IMR-90 (cell line): ENCODE results near the gene BCDIN3D. TPM values are rescaled to one million over a fixed set of nuclear protein-coding genes. Genes with fewer than 3 reads are reported as not detected.

Experiments used
- ATAC-seq: fragments of 200-7000 bp; cut with Tn5 transposase; 2 replicates; pipeline ENCODE4 v1.9.1; 2020; ENCODE audit warnings: low read depth, mild to moderate bottlenecking, moderate library complexity
- BruUV-seq: library from RNA; stranded (reverse); fragments of 400-500 nt; replicated peaks from 2 replicates; lab custom pipeline; 2021; lab: Mats Ljungman, UMichigan
- CTCF ChIA-PET: fragments of 300-600 bp; formaldehyde crosslinking; extraction: SDS; loops from one replicate; lab custom pipeline; 2021; ENCODE audit warnings: antibody characterized with exemption; lab: Yijun Ruan, JAX
- POLR2A ChIA-PET: fragments of 300-600 bp; sonication (Branson Sonifier 250); formaldehyde crosslinking; loops from one replicate; lab custom pipeline; 2022; ENCODE audit warnings: antibody characterized with exemption; ENCODE audit not compliant: unreplicated experiment; lab: Charles Lee
- DNase-seq: peaks from one replicate; pipeline ENCODE4 v3.0.0; 2013
- H2AFZ ChIP-seq: replicated peaks from 2 replicates; pipeline ENCODE3; 2013; ENCODE audit warnings: low read length, mild to moderate bottlenecking; ENCODE audit not compliant: poor library complexity
- H2AK5ac ChIP-seq: 2 replicates; pipeline ENCODE4 v1.6.1; 2013; ENCODE audit warnings: low read depth, low read length, inconsistent platforms
- H2AK9ac ChIP-seq: replicated peaks from 2 replicates; pipeline ENCODE3; 2013; ENCODE audit warnings: mild to moderate bottlenecking, low read depth, low read length, moderate library complexity; ENCODE audit not compliant: poor library complexity
- H2BK120ac ChIP-seq: 2 replicates; pipeline ENCODE4 v1.6.1; 2013; ENCODE audit warnings: low read depth, low read length, inconsistent platforms
- H2BK15ac ChIP-seq: 3 replicates; pipeline ENCODE4 v1.6.1; 2013; ENCODE audit warnings: low read depth, low read length, inconsistent platforms
- H2BK20ac ChIP-seq: 2 replicates; pipeline ENCODE4 v1.6.1; 2013; ENCODE audit warnings: low read depth, mild to moderate bottlenecking, inconsistent platforms, low read length, moderate library complexity
- H2BK5ac ChIP-seq: 2 replicates; pipeline ENCODE4 v1.6.1; 2013; ENCODE audit warnings: mild to moderate bottlenecking, low read depth, low read length, inconsistent platforms; ENCODE audit not compliant: poor library complexity, severe bottlenecking
- H3K14ac ChIP-seq: replicated peaks from 2 replicates; pipeline ENCODE4 v1.6.1; 2013; ENCODE audit warnings: low read depth, low read length, inconsistent platforms
- H3K18ac ChIP-seq: 2 replicates; pipeline ENCODE4 v1.6.1; 2013; ENCODE audit warnings: low read depth, low read length, control low read depth
- H3K23ac ChIP-seq: 2 replicates; pipeline ENCODE4 v1.6.1; 2013; ENCODE audit warnings: low read depth, low read length, inconsistent platforms
- H3K27ac ChIP-seq: 2 replicates; pipeline ENCODE4 v1.5.1; 2013; ENCODE audit warnings: mild to moderate bottlenecking, control low read depth, low read length; ENCODE audit not compliant: insufficient read depth
- H3K27me3 ChIP-seq: 2 replicates; pipeline ENCODE4 v1.6.1; 2013; ENCODE audit warnings: low read length; ENCODE audit not compliant: control insufficient read depth, insufficient read depth
- H3K36me3 ChIP-seq: 2 replicates; pipeline ENCODE4 v1.6.1; 2013; ENCODE audit warnings: low read length, mixed read lengths; ENCODE audit not compliant: control insufficient read depth, insufficient read depth
- H3K4ac ChIP-seq: 2 replicates; pipeline ENCODE4 v1.6.1; 2013; ENCODE audit warnings: low read depth, low read length, inconsistent platforms
- H3K4me1 ChIP-seq: 2 replicates; pipeline ENCODE4 v1.6.1; 2013; ENCODE audit warnings: low read length, mixed read lengths; ENCODE audit not compliant: control insufficient read depth, insufficient read depth
- H3K4me2 ChIP-seq: 2 replicates; pipeline ENCODE4 v1.6.1; 2013; ENCODE audit warnings: low read depth, mild to moderate bottlenecking, control low read depth, low read length, moderate library complexity
- H3K4me3 ChIP-seq: 2 replicates; pipeline ENCODE4 v1.5.1; 2013; ENCODE audit warnings: low read depth, mild to moderate bottlenecking, control low read depth, low read length, moderate library complexity; ENCODE audit not compliant: insufficient read depth
- H3K56ac ChIP-seq: 2 replicates; pipeline ENCODE4 v1.6.1; 2013; ENCODE audit warnings: low read length, inconsistent platforms; ENCODE audit not compliant: insufficient read depth; ENCODE audit errors: extremely low read depth
- H3K79me1 ChIP-seq, 2 experiments: 2 replicates each; pipeline ENCODE4 v1.6.1; 2013; ENCODE audit warnings: low read length in 2 of 2, inconsistent platforms in 1 of 2, low read depth in 1 of 2
- H3K9ac ChIP-seq: 2 replicates; pipeline ENCODE4 v1.6.1; 2013; ENCODE audit warnings: low read depth, low read length, control low read depth
- H3K9me1 ChIP-seq: 2 replicates; pipeline ENCODE4 v1.6.1; 2013; ENCODE audit warnings: low read length, inconsistent platforms; ENCODE audit not compliant: insufficient read depth
- H3K9me3 ChIP-seq: 2 replicates; pipeline ENCODE4 v1.6.1; 2013; ENCODE audit warnings: low read length; ENCODE audit not compliant: control insufficient read depth, insufficient read depth
- H4K20me1 ChIP-seq: 2 replicates; pipeline ENCODE4 v1.6.1; 2013; ENCODE audit warnings: low read length, inconsistent platforms; ENCODE audit not compliant: insufficient read depth
- H4K5ac ChIP-seq: 2 replicates; pipeline ENCODE4 v1.6.1; 2013; ENCODE audit warnings: mild to moderate bottlenecking, low read depth, low read length, control low read depth
- H4K8ac ChIP-seq, 2 experiments: 2 replicates each; pipeline ENCODE4 v1.6.1; 2013; ENCODE audit warnings: low read depth in 2 of 2, low read length in 2 of 2, control low read depth in 1 of 2, inconsistent platforms in 1 of 2
- H4K91ac ChIP-seq: 2 replicates; pipeline ENCODE4 v1.6.1; 2013; ENCODE audit warnings: low read depth, low read length, inconsistent platforms; ENCODE audit not compliant: insufficient read depth
- BHLHE40 ChIP-seq: fragments of 150-350 bp; IDR thresholded peaks from 2 replicates; pipeline ENCODE4 v1.6.1; 2016; ENCODE audit warnings: mild to moderate bottlenecking, low read depth, low read length
- CEBPB ChIP-seq: IDR thresholded peaks from 2 replicates; pipeline ENCODE4 v1.6.1; 2012; ENCODE audit warnings: low read depth, low read length, improper control_type of control experiment
- CHD1 ChIP-seq: IDR thresholded peaks from 2 replicates; pipeline ENCODE4 v1.6.1; 2012; ENCODE audit warnings: low read depth, low read length, improper control_type of control experiment
- FOS ChIP-seq: fragments of 150-350 bp; IDR thresholded peaks from 2 replicates; pipeline ENCODE4 v1.6.1; 2016; ENCODE audit warnings: low read depth, low read length
- MAFK ChIP-seq: IDR thresholded peaks from 2 replicates; pipeline ENCODE4 v1.6.1; 2012; ENCODE audit warnings: low read depth, low read length, improper control_type of control experiment
- MAZ ChIP-seq: IDR thresholded peaks from 2 replicates; pipeline ENCODE4 v1.6.1; 2012; ENCODE audit warnings: low read depth, mild to moderate bottlenecking, low read length, improper control_type of control experiment, moderate library complexity, borderline replicate concordance
- MXI1 ChIP-seq: IDR thresholded peaks from 2 replicates; pipeline ENCODE4 v1.6.1; 2012; ENCODE audit warnings: low read depth, mild to moderate bottlenecking, low read length, moderate library complexity, borderline replicate concordance
- POLR2A ChIP-seq: IDR thresholded peaks from 2 replicates; pipeline ENCODE4 v1.6.1; 2012; ENCODE audit warnings: mild to moderate bottlenecking, low read depth, low read length
- RFX5 ChIP-seq: IDR thresholded peaks from 2 replicates; pipeline ENCODE4 v1.8.0; 2012; ENCODE audit warnings: low read depth, mild to moderate bottlenecking, low read length, moderate library complexity
- SMC3 ChIP-seq: fragments of 150-350 bp; IDR thresholded peaks from 2 replicates; pipeline ENCODE4 v1.6.1; 2016; ENCODE audit warnings: low read depth, mild to moderate bottlenecking, antibody characterized with exemption, low read length, moderate library complexity
- WGBS, 2 experiments: methylation state at CpG; one replicate each; pipeline versions ENCODE4 v1.1.5 to v1.1.7; 2013; ENCODE audit warnings: missing lambda C conversion rate in 2 of 2; ENCODE audit not compliant: insufficient read length in 1 of 2; ENCODE audit errors: extremely low coverage in 2 of 2; 5-methylcytosine and 5-hydroxymethylcytosine counted together
- dilution Hi-C: fragments of 300-500 bp; cut with HindIII; formaldehyde crosslinking; loops from one replicate; pipeline ENCODE4 v1.14.3; 2018; ENCODE audit warnings: low sequenced_read_pairs; ENCODE audit not compliant: unreplicated experiment
- in situ Hi-C: fragments of 300-500 bp; cut with MboI; formaldehyde crosslinking; loops from 3 replicates; pipeline ENCODE4 v1.14.3; 2019; ENCODE audit warnings: low sequenced_read_pairs, inconsistent platforms, mixed read lengths
- intact Hi-C: fragments of 100-400 bp; cut with micrococcal nuclease; formaldehyde crosslinking; loops from 2 replicates; pipeline ENCODE4 v1.10.0; 2022
- polyA plus RNA-seq, 3 experiments: library from polyadenylated mRNA; depleted of rRNA; stranded (reverse); fragments of >200 nt; gene quantifications; 2 replicates each; pipeline ENCODE4 v1.2.3, GENCODE V29; 2012; ENCODE audit warnings: low replicate concordance in 1 of 3
- total RNA-seq: library from RNA; depleted of rRNA; stranded (reverse); fragments of >200 nt; gene quantifications from 2 replicates; pipeline ENCODE4 v1.2.3, GENCODE V29; 2012
- TF ChIP-seq, protein P1 (sequence below): conservative IDR thresholded peaks from 2 replicates; pipeline ENCODE4 v1.5.1; 2012; ENCODE audit warnings: mild to moderate bottlenecking, low read depth, low read length, improper control_type of control experiment
- TF ChIP-seq, protein P2 (sequence below): fragments of 150-350 bp; IDR thresholded peaks from 2 replicates; pipeline ENCODE4 v1.6.1; 2017; ENCODE audit warnings: mild to moderate bottlenecking, antibody characterized with exemption, low read length, low read depth
- TF ChIP-seq, protein P3 (sequence below): fragments of 150-350 bp; IDR thresholded peaks from 2 replicates; pipeline ENCODE4 v1.6.1; 2016; ENCODE audit warnings: low read depth, mild to moderate bottlenecking, low read length, moderate library complexity, borderline replicate concordance

BCDIN3D gene
- total and polyA plus RNA-seq, 2 of the 4 experiments (the other 2 are of a cell fraction): 2.3 TPM

DNA sequence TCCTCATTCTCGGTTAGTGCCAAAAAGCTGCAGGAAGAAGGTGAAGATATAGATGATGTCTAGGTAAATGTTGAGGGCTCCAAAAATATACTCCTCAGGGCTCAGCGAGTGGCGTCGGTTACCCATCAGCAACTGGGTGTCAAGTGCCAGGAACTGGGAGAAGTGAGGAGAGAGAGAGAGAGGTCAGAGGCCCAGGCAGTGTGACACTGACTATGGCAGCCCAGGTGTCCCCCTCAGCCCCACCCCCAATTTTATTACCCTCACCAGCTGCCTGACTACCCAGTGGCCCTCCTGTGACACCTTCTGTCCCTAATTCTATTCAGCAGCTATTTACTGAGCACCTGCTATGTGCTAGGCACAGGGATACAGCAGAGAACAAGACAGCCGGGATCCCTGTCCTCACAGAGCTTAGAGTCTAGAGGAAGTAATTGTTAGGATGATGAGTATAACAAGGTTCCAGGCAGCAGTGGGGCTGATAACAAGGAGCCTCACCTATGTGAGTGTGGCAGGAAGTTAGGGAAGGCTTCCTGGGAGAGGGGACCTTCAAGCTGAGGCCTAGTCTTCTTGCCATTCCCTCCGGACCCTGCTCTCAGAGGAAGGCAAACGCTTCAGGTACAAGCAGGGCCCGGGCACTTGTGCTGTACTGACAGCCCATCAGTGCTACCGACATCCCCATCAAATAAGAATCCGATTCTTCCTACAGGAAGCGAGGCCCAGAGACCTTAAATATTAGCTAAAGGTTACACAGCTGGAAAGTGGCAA is 27.8 kb upstream of the BCDIN3D start:
- DNase-seq (no peak), ATAC-seq (no peak)
- H2AK5ac ChIP-seq: no peak overlapping the region
- dilution Hi-C loops (no loop called here), in situ Hi-C loops (no loop called here), intact Hi-C loops (no loop called here)
- peaks cover 13% of the 10 kb centered on the region for H3K27me3 ChIP-seq
- TF ChIP-seq SMC3: no peak
- TF ChIP-seq FOS: no peak
- no peak for TF ChIP-seq CHD1
- TF ChIP-seq CEBPB: no peak
- TF ChIP-seq MAFK: no peak
- no peak for TF ChIP-seq POLR2A
- no peak for TF ChIP-seq RFX5
- no peak for TF ChIP-seq MXI1
- TF ChIP-seq, protein P1, sequence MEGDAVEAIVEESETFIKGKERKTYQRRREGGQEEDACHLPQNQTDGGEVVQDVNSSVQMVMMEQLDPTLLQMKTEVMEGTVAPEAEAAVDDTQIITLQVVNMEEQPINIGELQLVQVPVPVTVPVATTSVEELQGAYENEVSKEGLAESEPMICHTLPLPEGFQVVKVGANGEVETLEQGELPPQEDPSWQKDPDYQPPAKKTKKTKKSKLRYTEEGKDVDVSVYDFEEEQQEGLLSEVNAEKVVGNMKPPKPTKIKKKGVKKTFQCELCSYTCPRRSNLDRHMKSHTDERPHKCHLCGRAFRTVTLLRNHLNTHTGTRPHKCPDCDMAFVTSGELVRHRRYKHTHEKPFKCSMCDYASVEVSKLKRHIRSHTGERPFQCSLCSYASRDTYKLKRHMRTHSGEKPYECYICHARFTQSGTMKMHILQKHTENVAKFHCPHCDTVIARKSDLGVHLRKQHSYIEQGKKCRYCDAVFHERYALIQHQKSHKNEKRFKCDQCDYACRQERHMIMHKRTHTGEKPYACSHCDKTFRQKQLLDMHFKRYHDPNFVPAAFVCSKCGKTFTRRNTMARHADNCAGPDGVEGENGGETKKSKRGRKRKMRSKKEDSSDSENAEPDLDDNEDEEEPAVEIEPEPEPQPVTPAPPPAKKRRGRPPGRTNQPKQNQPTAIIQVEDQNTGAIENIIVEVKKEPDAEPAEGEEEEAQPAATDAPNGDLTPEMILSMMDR: no peak
- TF ChIP-seq, protein P2, sequence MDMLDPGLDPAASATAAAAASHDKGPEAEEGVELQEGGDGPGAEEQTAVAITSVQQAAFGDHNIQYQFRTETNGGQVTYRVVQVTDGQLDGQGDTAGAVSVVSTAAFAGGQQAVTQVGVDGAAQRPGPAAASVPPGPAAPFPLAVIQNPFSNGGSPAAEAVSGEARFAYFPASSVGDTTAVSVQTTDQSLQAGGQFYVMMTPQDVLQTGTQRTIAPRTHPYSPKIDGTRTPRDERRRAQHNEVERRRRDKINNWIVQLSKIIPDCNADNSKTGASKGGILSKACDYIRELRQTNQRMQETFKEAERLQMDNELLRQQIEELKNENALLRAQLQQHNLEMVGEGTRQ: no peak
- TF ChIP-seq, protein P3, sequence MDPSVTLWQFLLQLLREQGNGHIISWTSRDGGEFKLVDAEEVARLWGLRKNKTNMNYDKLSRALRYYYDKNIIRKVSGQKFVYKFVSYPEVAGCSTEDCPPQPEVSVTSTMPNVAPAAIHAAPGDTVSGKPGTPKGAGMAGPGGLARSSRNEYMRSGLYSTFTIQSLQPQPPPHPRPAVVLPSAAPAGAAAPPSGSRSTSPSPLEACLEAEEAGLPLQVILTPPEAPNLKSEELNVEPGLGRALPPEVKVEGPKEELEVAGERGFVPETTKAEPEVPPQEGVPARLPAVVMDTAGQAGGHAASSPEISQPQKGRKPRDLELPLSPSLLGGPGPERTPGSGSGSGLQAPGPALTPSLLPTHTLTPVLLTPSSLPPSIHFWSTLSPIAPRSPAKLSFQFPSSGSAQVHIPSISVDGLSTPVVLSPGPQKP: no peak
- no peak for TF ChIP-seq BHLHE40
- TF ChIP-seq MAZ: no peak
- no peak overlapping the region for H3K14ac ChIP-seq
- H3K4me2 ChIP-seq: no peak overlapping the region
- no peak overlapping the region for H2BK15ac ChIP-seq
- no peak overlapping the region for H2BK5ac ChIP-seq
- no peak overlapping the region for H3K18ac ChIP-seq
- H3K79me1 ChIP-seq: no peaks in the 10 kb centered on the region
- no peaks in the 10 kb centered on the region for H3K36me3 ChIP-seq
- H4K8ac ChIP-seq: no peak overlapping the region
- no peak overlapping the region for H3K4me3 ChIP-seq
- BruUV-seq: no TSS peak
- H3K27ac ChIP-seq: no peak overlapping the region
- H3K4ac ChIP-seq: no peak overlapping the region
- H3K56ac ChIP-seq: no peak overlapping the region
- no peak overlapping the region for H4K91ac ChIP-seq
- H3K9me1 ChIP-seq: no peaks in the 10 kb centered on the region; the same call in 1 of the 2 replicates
- peaks cover 27% of the 10 kb centered on the region for H3K4me1 ChIP-seq
- H3K9me3 ChIP-seq: no peaks in the 10 kb centered on the region
- CTCF ChIA-PET: no interaction called here
- H4K20me1 ChIP-seq: 0 out of 2 replicates have a peak, but pooled peaks cover 4% of the 10 kb centered on the region
- H3K9ac ChIP-seq: no peak overlapping the region
- no peak overlapping the region for H2AFZ ChIP-seq
- H4K5ac ChIP-seq: no peak overlapping the region
- WGBS, 2 experiments: 100% methylated on average over 3 of the region's 11 CpGs; no CpG with 5 or more reads in 1 of the 2 experiments
- H2BK20ac ChIP-seq: no peak overlapping the region
- no peak overlapping the region for H2BK120ac ChIP-seq
- POLR2A ChIA-PET: no interaction called here
- no peak overlapping the region for H3K23ac ChIP-seq
- H2AK9ac ChIP-seq: no peak overlapping the region
